Breast epithelium (tissue), 4 donors: ENCODE results near the gene FOXF1. TPM values are rescaled to one million over a fixed set of nuclear protein-coding genes. Genes with fewer than 3 reads are reported as not detected.

Experiments used
- DNase-seq, 2 donors: peaks; one replicate each; pipeline ENCODE4 v3.0.0-alpha.2; 2019; ENCODE audit warnings: low spot score in 2 of 2
- H3K27ac ChIP-seq, 2 donors: fragments of 200-600 bp; sonication (generic) in 1 of 2; one replicate each; pipeline ENCODE4 v1.5.1; 2016 to 2019; ENCODE audit warnings: mild to moderate bottlenecking in 1 of 2
- H3K27me3 ChIP-seq, 2 donors: fragments of 200-600 bp; sonication (generic) in 1 of 2; one replicate each; pipeline versions ENCODE4 v1.5.1 to v1.6.0; 2017 to 2019; ENCODE audit warnings: control low read depth in 1 of 2, mild to moderate bottlenecking in 1 of 2
- H3K36me3 ChIP-seq: fragments of 200-600 bp; one replicate; pipeline ENCODE4 v1.5.1; 2019
- H3K4me1 ChIP-seq, 2 donors: fragments of 200-600 bp; sonication (generic); one replicate each; pipeline ENCODE4 v1.5.1; 2016 to 2019; ENCODE audit warnings: control low read depth in 1 of 2
- H3K4me3 ChIP-seq, 3 donors: fragments of 200-600 bp; sonication (generic); 1 replicate in 2 of 3; 2 replicates in 1 of 3; pipeline ENCODE4 v1.5.1; 2016 to 2019; ENCODE audit warnings: mild to moderate bottlenecking in 3 of 3, moderate library complexity in 2 of 3
- H3K9me3 ChIP-seq, 2 donors: fragments of 200-600 bp; sonication (generic) in 1 of 2; one replicate each; pipeline ENCODE4 v1.5.1; 2016 to 2019; ENCODE audit warnings: control low read depth in 1 of 2
- POLR2A ChIP-seq: fragments of 450-650 bp; IDR thresholded peaks from one replicate; pipeline ENCODE4 v1.6.1; 2016; ENCODE audit warnings: antibody characterized with exemption, mild to moderate bottlenecking, moderate library complexity
- POLR2AphosphoS5 ChIP-seq, 3 donors: sonication (generic); formaldehyde crosslinking; IDR thresholded peaks; one replicate each; pipeline ENCODE4 v1.6.1; 2017; ENCODE audit warnings: antibody characterized with exemption in 3 of 3
- intact Hi-C: fragments of 100-400 bp; cut with DNase I; formaldehyde crosslinking; loops from one replicate; pipeline ENCODE4 v1.15.1; 2023; ENCODE audit warnings: low total_unique reads
- total RNA-seq, 3 donors: library from RNA; depleted of rRNA; stranded (reverse); fragments of >200 nt; gene quantifications; one replicate each; pipeline ENCODE4 v1.1.0, GENCODE V29; 2016
- TF ChIP-seq, protein P1 (sequence below), 3 donors: fragments of 450-650 bp; IDR thresholded peaks; one replicate each; pipeline ENCODE4 v1.5.1; 2016 to 2017; ENCODE audit warnings: antibody characterized with exemption in 3 of 3, mild to moderate bottlenecking in 3 of 3, moderate library complexity in 3 of 3

FOXF1 gene
- total RNA-seq, 3 donors from 2014 or later = 0.15 to 0.66 TPM; not detected in 1

- no peak overlapping the region for H3K27ac ChIP-seq
- no peaks in the 10 kb centered on the region for H3K27me3 ChIP-seq
- no peak for DNase-seq
- intact Hi-C loops = no loop called here
- no peaks in the 10 kb centered on the region for H3K9me3 ChIP-seq
- TF ChIP-seq, protein P1, sequence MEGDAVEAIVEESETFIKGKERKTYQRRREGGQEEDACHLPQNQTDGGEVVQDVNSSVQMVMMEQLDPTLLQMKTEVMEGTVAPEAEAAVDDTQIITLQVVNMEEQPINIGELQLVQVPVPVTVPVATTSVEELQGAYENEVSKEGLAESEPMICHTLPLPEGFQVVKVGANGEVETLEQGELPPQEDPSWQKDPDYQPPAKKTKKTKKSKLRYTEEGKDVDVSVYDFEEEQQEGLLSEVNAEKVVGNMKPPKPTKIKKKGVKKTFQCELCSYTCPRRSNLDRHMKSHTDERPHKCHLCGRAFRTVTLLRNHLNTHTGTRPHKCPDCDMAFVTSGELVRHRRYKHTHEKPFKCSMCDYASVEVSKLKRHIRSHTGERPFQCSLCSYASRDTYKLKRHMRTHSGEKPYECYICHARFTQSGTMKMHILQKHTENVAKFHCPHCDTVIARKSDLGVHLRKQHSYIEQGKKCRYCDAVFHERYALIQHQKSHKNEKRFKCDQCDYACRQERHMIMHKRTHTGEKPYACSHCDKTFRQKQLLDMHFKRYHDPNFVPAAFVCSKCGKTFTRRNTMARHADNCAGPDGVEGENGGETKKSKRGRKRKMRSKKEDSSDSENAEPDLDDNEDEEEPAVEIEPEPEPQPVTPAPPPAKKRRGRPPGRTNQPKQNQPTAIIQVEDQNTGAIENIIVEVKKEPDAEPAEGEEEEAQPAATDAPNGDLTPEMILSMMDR (IDR thresholded peaks at IDR 0.05) = no peak
- TF ChIP-seq POLR2A (no peak), POLR2AphosphoS5 (IDR thresholded peaks at IDR 0.05) (no peak)
- no peaks in the 10 kb centered on the region for H3K4me1 ChIP-seq
- H3K4me3 ChIP-seq = no peak overlapping the region
- peaks cover 4% of the 10 kb centered on the region for H3K36me3 ChIP-seq
Observed at GRCh38 chr16:86534779-86535615, 24.7 kb downstream of the FOXF1 start.

- DNase-seq = no peak
- no peaks in the 10 kb centered on the region for H3K9me3 ChIP-seq
- no peak overlapping the region for H3K27ac ChIP-seq
- H3K27me3 ChIP-seq = no peaks in the 10 kb centered on the region
- H3K36me3 ChIP-seq = peaks cover 4% of the 10 kb centered on the region
- H3K4me3 ChIP-seq = no peak overlapping the region
- intact Hi-C loops = no loop called here
- TF ChIP-seq POLR2AphosphoS5 (IDR thresholded peaks at IDR 0.05) (no peak), POLR2A (no peak)
- TF ChIP-seq, protein P1 (IDR thresholded peaks at IDR 0.05) = no peak
- H3K4me1 ChIP-seq = no peaks in the 10 kb centered on the region
Observed at GRCh38 chr16:86536621-86537020, 26.3 kb downstream of the FOXF1 start.

DNA sequence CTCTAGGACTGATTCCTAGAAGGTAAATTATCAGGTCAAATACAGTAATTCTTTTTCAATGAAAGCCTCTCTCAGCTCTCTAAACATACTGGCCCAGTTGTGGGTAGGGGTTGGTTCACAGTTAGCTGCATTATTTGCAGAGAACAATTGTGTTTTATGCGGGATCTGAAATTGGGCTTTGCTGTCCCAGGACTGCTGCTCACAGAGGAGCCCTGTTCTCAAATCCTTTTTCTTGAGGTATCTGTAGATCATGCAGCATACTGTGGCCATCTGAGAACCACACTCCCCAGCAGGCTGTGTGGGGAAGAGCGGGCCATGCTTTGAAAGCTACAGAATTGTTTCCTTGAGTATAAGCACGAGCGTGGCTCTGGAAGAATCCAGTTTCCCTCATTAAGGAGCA lies 27.2 kb downstream of the FOXF1 start:
- Histone ChIP-seq H3K27ac (no peak overlapping the region), H3K9me3 (no peaks in the 10 kb centered on the region), H3K27me3 (no peaks in the 10 kb centered on the region), H3K4me3 (no peak overlapping the region), H3K36me3 (peaks cover 4% of the 10 kb centered on the region), H3K4me1 (no peaks in the 10 kb centered on the region)
- TF ChIP-seq POLR2AphosphoS5 (IDR thresholded peaks at IDR 0.05) = no peak
- TF ChIP-seq, protein P1 (IDR thresholded peaks at IDR 0.05) = no peak
- TF ChIP-seq POLR2A = no peak
- intact Hi-C loops = no loop called here
- DNase-seq = no peak

GRCh38 chr16:86538196-86538780 lies 28.0 kb downstream of the FOXF1 start:
- no peaks in the 10 kb centered on the region for H3K27me3 ChIP-seq

More at GRCh38 chr16:86538196-86538780, 28.0 kb downstream of the FOXF1 start:
- no peak for DNase-seq
- H3K4me1 ChIP-seq = no peaks in the 10 kb centered on the region
- intact Hi-C loops = no loop called here
- peaks cover 4% of the 10 kb centered on the region for H3K36me3 ChIP-seq
- H3K9me3 ChIP-seq = no peaks in the 10 kb centered on the region
- H3K4me3 ChIP-seq = no peak overlapping the region
- H3K27ac ChIP-seq = no peak overlapping the region
- TF ChIP-seq POLR2A (no peak), POLR2AphosphoS5 (IDR thresholded peaks at IDR 0.05) (no peak)
- TF ChIP-seq, protein P1 (IDR thresholded peaks at IDR 0.05) = no peak
